HCT116 (cell line): ENCODE results near the gene GPR171. TPM values are rescaled to one million over a fixed set of nuclear protein-coding genes. Genes with fewer than 3 reads are reported as not detected.

Experiments
- ATAC-seq: fragments of 200-7000 bp; cut with Tn5 transposase; 2 replicates; pipeline ENCODE4 v1.9.1; 2020; ENCODE audit warnings: mild to moderate bottlenecking, moderate library complexity
- BruUV-seq: library from RNA; stranded (reverse); fragments of 400-500 nt; replicated peaks from 2 replicates; lab custom pipeline; 2021; lab: Mats Ljungman, UMichigan
- CTCF ChIA-PET: fragments of 300-600 bp; sonication (Branson Sonifier 250); formaldehyde crosslinking; loops from one replicate; lab custom pipeline; 2021; ENCODE audit warnings: antibody characterized with exemption; lab: Charles Lee
- POLR2A ChIA-PET: fragments of 300-600, 350-600 bp; sonication (Branson Sonifier 250); formaldehyde crosslinking; loops from one replicate; lab custom pipeline; 2021; ENCODE audit warnings: antibody characterized with exemption; lab: Charles Lee
- RAD21 ChIA-PET, 2 experiments: fragments of 300-600 bp; sonication (Branson Sonifier 250); formaldehyde crosslinking; loops; one replicate each; lab custom pipeline; 2023; ENCODE audit warnings: low total read pairs in 2 of 2; ENCODE audit not compliant: uncharacterized antibody in 2 of 2, unreplicated experiment in 2 of 2, low non-redundant PET in 1 of 2; lab: Charles Lee
- DNase-seq: peaks from one replicate; pipeline ENCODE4 v3.0.0-alpha.2; 2010; ENCODE audit warnings: low read depth, low spot score
- H2AFZ ChIP-seq: fragments of 200-600 bp; shearing (Covaris generic), sonication (generic); 2 replicates; pipeline ENCODE4 v1.6.1; 2017; ENCODE audit warnings: low read depth, mixed run types, mixed read lengths, antibody characterized with exemption, low read length; ENCODE audit not compliant: poor library complexity, severe bottlenecking
- H3K27ac ChIP-seq: 2 replicates; pipeline ENCODE4 v1.5.1; 2012; ENCODE audit warnings: low read depth, low read length
- H3K27me3 ChIP-seq: fragments of 200-600 bp; sonication (generic); 2 replicates; pipeline ENCODE4 v1.6.1; 2016; ENCODE audit warnings: mixed run types, low read length, mixed read lengths; ENCODE audit not compliant: insufficient read depth
- H3K36me3 ChIP-seq, 2 experiments: fragments of 200-500 bp in 1 of 2; fragments of 200-600 bp in 1 of 2; sonication (Bioruptor generic) in 1 of 2; sonication (generic) in 1 of 2; 2 replicates each; pipeline versions ENCODE4 v1.5.1 to v1.6.1; 2014 to 2016; ENCODE audit warnings: low read length in 2 of 2, inconsistent platforms in 1 of 2, mixed read lengths in 1 of 2, mixed run types in 1 of 2; ENCODE audit not compliant: insufficient read depth in 2 of 2, control insufficient read depth in 1 of 2
- H3K4me1 ChIP-seq, 2 experiments: fragments of 200-600 bp in 1 of 2; sonication (generic) in 1 of 2; 2 replicates each; pipeline versions ENCODE4 v1.5.1 to v1.6.1; 2012 to 2017; ENCODE audit warnings: low read length in 2 of 2, inconsistent platforms in 1 of 2, mild to moderate bottlenecking in 1 of 2, mixed read lengths in 1 of 2, mixed run types in 1 of 2, moderate library complexity in 1 of 2; ENCODE audit not compliant: insufficient read depth in 2 of 2, control insufficient read depth in 1 of 2
- H3K4me2 ChIP-seq: fragments of 200-600 bp; sonication (generic); 2 replicates; pipeline ENCODE4 v1.6.1; 2017; ENCODE audit warnings: mixed run types, low read length, mixed read lengths
- H3K4me3 ChIP-seq, 2 experiments: fragments of 200-600 bp in 1 of 2; sonication (generic) in 1 of 2; replicated peaks in 1 of 2; 2 replicates each; pipeline ENCODE4 v1.5.1; 2011 to 2016; ENCODE audit warnings: low read length in 2 of 2, control low read depth in 1 of 2, low read depth in 1 of 2, mild to moderate bottlenecking in 1 of 2, mixed read lengths in 1 of 2, mixed run types in 1 of 2
- H3K79me2 ChIP-seq: fragments of 200-600 bp; sonication (generic); 2 replicates; pipeline ENCODE4 v1.6.1; 2017; ENCODE audit warnings: mild to moderate bottlenecking, mixed run types, low read length, moderate library complexity, mixed read lengths; ENCODE audit not compliant: insufficient read depth
- H3K9ac ChIP-seq: fragments of 200-600 bp; sonication (generic); 2 replicates; pipeline ENCODE4 v1.6.1; 2016; ENCODE audit warnings: low read length, mixed read lengths
- H3K9me2 ChIP-seq: fragments of 200-600 bp; sonication (generic), shearing (Covaris generic); 2 replicates; pipeline ENCODE4 v1.6.1; 2017; ENCODE audit warnings: mixed run types, mild to moderate bottlenecking, moderate library complexity; ENCODE audit not compliant: insufficient read depth
- H3K9me3 ChIP-seq, 2 experiments: fragments of 200-500 bp in 1 of 2; fragments of 200-600 bp in 1 of 2; sonication (Bioruptor generic) in 1 of 2; sonication (generic) in 1 of 2; 2 replicates each; pipeline ENCODE4 v1.6.1; 2014 to 2017; ENCODE audit warnings: low read length in 2 of 2, mixed read lengths in 2 of 2, inconsistent platforms in 1 of 2, low read depth in 1 of 2, mild to moderate bottlenecking in 1 of 2, mixed run types in 1 of 2, moderate library complexity in 1 of 2; ENCODE audit not compliant: control insufficient read depth in 1 of 2, insufficient read depth in 1 of 2
- H4K20me1 ChIP-seq: fragments of 200-600 bp; sonication (generic), shearing (Covaris generic); 2 replicates; pipeline ENCODE4 v1.6.1; 2017; ENCODE audit warnings: mixed run types, mild to moderate bottlenecking, moderate library complexity; ENCODE audit not compliant: insufficient read depth
- CBX3 ChIP-seq: IDR thresholded peaks from 2 replicates; pipeline ENCODE4 v1.6.1; 2012; ENCODE audit warnings: low read depth
- CEBPB ChIP-seq: IDR thresholded peaks from 2 replicates; pipeline ENCODE4 v1.6.1; 2012; ENCODE audit warnings: low read depth
- EGR1 ChIP-seq: IDR thresholded peaks from 2 replicates; pipeline ENCODE4 v1.6.1; 2012; ENCODE audit warnings: low read depth
- ELF1 ChIP-seq: IDR thresholded peaks from 2 replicates; pipeline ENCODE4 v1.6.1; 2012; ENCODE audit warnings: low read depth, borderline replicate concordance
- EZH2 ChIP-seq: fragments of 200-600 bp; sonication (generic); IDR thresholded peaks from 2 replicates; pipeline ENCODE4 v1.6.1; 2017; ENCODE audit warnings: antibody characterized with exemption, mixed run types
- EZH2phosphoT487 ChIP-seq: fragments of 200-600 bp; IDR thresholded peaks from 2 replicates; pipeline ENCODE4 v1.6.1; 2018; ENCODE audit warnings: antibody characterized with exemption, borderline replicate concordance
- FOSL1 ChIP-seq: IDR thresholded peaks from 2 replicates; pipeline ENCODE4 v1.6.1; 2012; ENCODE audit warnings: low read depth
- JUND ChIP-seq: IDR thresholded peaks from 2 replicates; pipeline ENCODE4 v1.6.1; 2012
- POLR2A ChIP-seq: IDR thresholded peaks from 2 replicates; pipeline ENCODE4 v1.7.0; 2011; ENCODE audit warnings: borderline replicate concordance; ENCODE audit not compliant: insufficient read depth, insufficient read length; ENCODE audit errors: extremely low read depth
- RAD21 ChIP-seq: IDR thresholded peaks from 2 replicates; pipeline ENCODE4 v1.6.1; 2012; ENCODE audit warnings: low read depth, mild to moderate bottlenecking
- SIN3A ChIP-seq: IDR thresholded peaks from 2 replicates; pipeline ENCODE4 v1.6.1; 2012; ENCODE audit warnings: low read depth
- SP1 ChIP-seq: IDR thresholded peaks from 2 replicates; pipeline ENCODE4 v1.6.1; 2012; ENCODE audit warnings: low read depth
- TCF7L2 ChIP-seq: IDR thresholded peaks from 2 replicates; pipeline ENCODE4 v1.7.0; 2011; ENCODE audit warnings: borderline replicate concordance, inconsistent platforms; ENCODE audit not compliant: insufficient read depth, insufficient read length; ENCODE audit errors: extremely low read depth
- ZNF274 ChIP-seq: fragments of 200-500 bp; sonication (Bioruptor generic); IDR thresholded peaks from 2 replicates; pipeline ENCODE4 v1.6.1; 2014; ENCODE audit warnings: mild to moderate bottlenecking, low read depth, low read length, inconsistent platforms
- intact Hi-C: fragments of 100-400 bp; cut with micrococcal nuclease; formaldehyde crosslinking; loops from 2 replicates; pipeline ENCODE4 v1.10.0; 2022
- total RNA-seq: library from RNA; stranded (reverse); gene quantifications from one replicate; pipeline ENCODE4 v1.2.1, GENCODE V29; 2021; ENCODE audit not compliant: unreplicated experiment
- TF ChIP-seq, protein P1 (sequence below): IDR thresholded peaks from 2 replicates; pipeline ENCODE4 v1.6.1; 2011; ENCODE audit warnings: mild to moderate bottlenecking, low read length, moderate library complexity; ENCODE audit not compliant: insufficient replicate concordance; ENCODE audit errors: extremely low read depth
- TF ChIP-seq, protein P2 (sequence below), 3 experiments: fragments of 200-600 bp in 1 of 3; sonication (generic) in 1 of 3; IDR thresholded peaks in 2 of 3; conservative IDR thresholded peaks in 1 of 3; 2 replicates each; pipeline ENCODE4 v1.5.1; 2012 to 2017; ENCODE audit warnings: low read depth in 2 of 3, low read length in 2 of 3, antibody characterized with exemption in 1 of 3, borderline replicate concordance in 1 of 3, control low read depth in 1 of 3, mild to moderate bottlenecking in 1 of 3, mixed read lengths in 1 of 3, mixed run types in 1 of 3, moderate library complexity in 1 of 3; ENCODE audit not compliant: insufficient read depth in 1 of 3
- TF ChIP-seq, protein P3 (sequence below): IDR thresholded peaks from 2 replicates; pipeline ENCODE4 v1.6.1; 2012; ENCODE audit warnings: low read depth
- TF ChIP-seq, protein P4 (sequence below): IDR thresholded peaks from 2 replicates; pipeline ENCODE4 v1.6.1; 2012
- TF ChIP-seq, protein P5 (sequence below): IDR thresholded peaks from 2 replicates; pipeline ENCODE4 v1.6.1; 2012

The GPR171 gene
- total RNA-seq, 1 experiment from 2014 or later = not detected

DNA sequence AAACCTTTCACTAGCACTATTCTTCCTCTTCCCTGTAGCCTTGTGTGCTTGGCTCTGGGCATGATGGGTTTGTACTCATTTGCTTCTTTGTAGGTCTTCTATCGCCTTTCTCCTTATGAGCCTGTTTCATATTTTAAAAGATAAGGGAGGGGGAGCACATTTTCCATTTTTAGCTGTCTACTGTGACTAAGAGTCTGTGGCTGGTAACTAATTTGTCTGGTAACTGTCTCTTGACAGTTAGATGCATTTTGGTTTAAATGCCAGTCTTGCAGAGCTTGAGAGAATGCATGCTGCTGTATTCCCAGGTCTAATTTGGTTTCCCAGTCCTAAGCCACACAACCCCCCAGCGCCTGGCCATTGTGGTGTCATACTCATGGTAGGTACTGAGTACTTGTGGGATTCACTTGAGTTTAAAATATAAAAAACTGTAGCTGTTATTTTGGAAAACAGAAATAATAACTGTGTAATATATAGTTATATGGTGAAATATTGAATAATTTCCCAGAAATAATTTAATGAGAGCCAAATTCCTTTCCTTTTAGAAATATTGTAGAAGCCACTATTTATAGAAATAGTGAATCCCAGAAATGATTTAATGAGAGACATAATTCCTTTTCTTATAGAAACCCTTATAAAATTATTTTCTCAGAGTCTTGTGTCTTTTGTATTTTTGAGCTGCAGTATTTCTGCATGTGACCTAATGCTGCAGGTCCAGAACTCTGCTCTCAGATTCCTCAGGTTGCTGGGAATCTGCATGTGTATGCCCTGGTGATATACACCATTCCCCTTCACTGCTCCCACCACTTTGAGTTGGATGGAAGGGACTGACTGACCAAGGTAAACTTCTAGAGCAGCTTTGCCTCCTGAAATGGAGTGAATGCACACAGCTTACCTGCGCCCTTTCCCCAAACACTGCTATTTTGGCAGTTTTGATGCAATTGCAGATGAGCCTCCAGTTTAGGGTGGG is 13.9 kb upstream of the GPR171 start:
- CTCF ChIA-PET = interaction anchor here (1.2 kb wide), 1 partner anchor 9 kb away, joined by 3 read pairs; no protein-coding TSS in a partner anchor
- no peak overlapping the region for H3K4me2 ChIP-seq
- no TSS peak for BruUV-seq

More for the DNA sequence above, 13.9 kb upstream of the GPR171 start:
- intact Hi-C loops = no loop called here
- no peaks in the 10 kb centered on the region for H4K20me1 ChIP-seq
- H3K79me2 ChIP-seq = no peaks in the 10 kb centered on the region
- H2AFZ ChIP-seq = no peak overlapping the region
- no peak overlapping the region for H3K9ac ChIP-seq
- TF ChIP-seq EZH2phosphoT487 (no peak), EGR1 (no peak), SIN3A (no peak), FOSL1 (no peak), POLR2A (no peak), RAD21 (no peak), CBX3 (no peak), TCF7L2 (no peak), EZH2 (no peak), ELF1 (no peak), SP1 (no peak), CEBPB (no peak), JUND (no peak), ZNF274 (no peak)
- TF ChIP-seq, protein P1, sequence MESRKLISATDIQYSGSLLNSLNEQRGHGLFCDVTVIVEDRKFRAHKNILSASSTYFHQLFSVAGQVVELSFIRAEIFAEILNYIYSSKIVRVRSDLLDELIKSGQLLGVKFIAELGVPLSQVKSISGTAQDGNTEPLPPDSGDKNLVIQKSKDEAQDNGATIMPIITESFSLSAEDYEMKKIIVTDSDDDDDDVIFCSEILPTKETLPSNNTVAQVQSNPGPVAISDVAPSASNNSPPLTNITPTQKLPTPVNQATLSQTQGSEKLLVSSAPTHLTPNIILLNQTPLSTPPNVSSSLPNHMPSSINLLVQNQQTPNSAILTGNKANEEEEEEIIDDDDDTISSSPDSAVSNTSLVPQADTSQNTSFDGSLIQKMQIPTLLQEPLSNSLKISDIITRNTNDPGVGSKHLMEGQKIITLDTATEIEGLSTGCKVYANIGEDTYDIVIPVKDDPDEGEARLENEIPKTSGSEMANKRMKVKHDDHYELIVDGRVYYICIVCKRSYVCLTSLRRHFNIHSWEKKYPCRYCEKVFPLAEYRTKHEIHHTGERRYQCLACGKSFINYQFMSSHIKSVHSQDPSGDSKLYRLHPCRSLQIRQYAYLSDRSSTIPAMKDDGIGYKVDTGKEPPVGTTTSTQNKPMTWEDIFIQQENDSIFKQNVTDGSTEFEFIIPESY = no peak
- TF ChIP-seq, protein P2, sequence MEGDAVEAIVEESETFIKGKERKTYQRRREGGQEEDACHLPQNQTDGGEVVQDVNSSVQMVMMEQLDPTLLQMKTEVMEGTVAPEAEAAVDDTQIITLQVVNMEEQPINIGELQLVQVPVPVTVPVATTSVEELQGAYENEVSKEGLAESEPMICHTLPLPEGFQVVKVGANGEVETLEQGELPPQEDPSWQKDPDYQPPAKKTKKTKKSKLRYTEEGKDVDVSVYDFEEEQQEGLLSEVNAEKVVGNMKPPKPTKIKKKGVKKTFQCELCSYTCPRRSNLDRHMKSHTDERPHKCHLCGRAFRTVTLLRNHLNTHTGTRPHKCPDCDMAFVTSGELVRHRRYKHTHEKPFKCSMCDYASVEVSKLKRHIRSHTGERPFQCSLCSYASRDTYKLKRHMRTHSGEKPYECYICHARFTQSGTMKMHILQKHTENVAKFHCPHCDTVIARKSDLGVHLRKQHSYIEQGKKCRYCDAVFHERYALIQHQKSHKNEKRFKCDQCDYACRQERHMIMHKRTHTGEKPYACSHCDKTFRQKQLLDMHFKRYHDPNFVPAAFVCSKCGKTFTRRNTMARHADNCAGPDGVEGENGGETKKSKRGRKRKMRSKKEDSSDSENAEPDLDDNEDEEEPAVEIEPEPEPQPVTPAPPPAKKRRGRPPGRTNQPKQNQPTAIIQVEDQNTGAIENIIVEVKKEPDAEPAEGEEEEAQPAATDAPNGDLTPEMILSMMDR (IDR thresholded peaks at IDR 0.05 in 2 of 3, conservative IDR thresholded peaks at IDR 0.05 in 1 of 3; ENCODE audit: borderline replicate concordance in 1 of 3, insufficient read depth in 1 of 3, low read depth in 2 of 3, low read length in 2 of 3) = no peak
- TF ChIP-seq, protein P3, sequence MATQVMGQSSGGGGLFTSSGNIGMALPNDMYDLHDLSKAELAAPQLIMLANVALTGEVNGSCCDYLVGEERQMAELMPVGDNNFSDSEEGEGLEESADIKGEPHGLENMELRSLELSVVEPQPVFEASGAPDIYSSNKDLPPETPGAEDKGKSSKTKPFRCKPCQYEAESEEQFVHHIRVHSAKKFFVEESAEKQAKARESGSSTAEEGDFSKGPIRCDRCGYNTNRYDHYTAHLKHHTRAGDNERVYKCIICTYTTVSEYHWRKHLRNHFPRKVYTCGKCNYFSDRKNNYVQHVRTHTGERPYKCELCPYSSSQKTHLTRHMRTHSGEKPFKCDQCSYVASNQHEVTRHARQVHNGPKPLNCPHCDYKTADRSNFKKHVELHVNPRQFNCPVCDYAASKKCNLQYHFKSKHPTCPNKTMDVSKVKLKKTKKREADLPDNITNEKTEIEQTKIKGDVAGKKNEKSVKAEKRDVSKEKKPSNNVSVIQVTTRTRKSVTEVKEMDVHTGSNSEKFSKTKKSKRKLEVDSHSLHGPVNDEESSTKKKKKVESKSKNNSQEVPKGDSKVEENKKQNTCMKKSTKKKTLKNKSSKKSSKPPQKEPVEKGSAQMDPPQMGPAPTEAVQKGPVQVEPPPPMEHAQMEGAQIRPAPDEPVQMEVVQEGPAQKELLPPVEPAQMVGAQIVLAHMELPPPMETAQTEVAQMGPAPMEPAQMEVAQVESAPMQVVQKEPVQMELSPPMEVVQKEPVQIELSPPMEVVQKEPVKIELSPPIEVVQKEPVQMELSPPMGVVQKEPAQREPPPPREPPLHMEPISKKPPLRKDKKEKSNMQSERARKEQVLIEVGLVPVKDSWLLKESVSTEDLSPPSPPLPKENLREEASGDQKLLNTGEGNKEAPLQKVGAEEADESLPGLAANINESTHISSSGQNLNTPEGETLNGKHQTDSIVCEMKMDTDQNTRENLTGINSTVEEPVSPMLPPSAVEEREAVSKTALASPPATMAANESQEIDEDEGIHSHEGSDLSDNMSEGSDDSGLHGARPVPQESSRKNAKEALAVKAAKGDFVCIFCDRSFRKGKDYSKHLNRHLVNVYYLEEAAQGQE = no peak
- TF ChIP-seq, protein P4, sequence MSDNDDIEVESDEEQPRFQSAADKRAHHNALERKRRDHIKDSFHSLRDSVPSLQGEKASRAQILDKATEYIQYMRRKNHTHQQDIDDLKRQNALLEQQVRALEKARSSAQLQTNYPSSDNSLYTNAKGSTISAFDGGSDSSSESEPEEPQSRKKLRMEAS = no peak
- TF ChIP-seq, protein P5, sequence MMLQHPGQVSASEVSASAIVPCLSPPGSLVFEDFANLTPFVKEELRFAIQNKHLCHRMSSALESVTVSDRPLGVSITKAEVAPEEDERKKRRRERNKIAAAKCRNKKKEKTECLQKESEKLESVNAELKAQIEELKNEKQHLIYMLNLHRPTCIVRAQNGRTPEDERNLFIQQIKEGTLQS = no peak
- ATAC-seq (no peak), DNase-seq (no peak)
- no peak overlapping the region for H3K4me3 ChIP-seq
- no peaks in the 10 kb centered on the region for H3K9me2 ChIP-seq
- no peaks in the 10 kb centered on the region for H3K36me3 ChIP-seq
- no peaks in the 10 kb centered on the region for H3K9me3 ChIP-seq
- H3K27me3 ChIP-seq = no peaks in the 10 kb centered on the region
- ChIA-PET POLR2A (no interaction called here), RAD21 (no interaction called here)
- H3K4me1 ChIP-seq = peaks cover 0 to 20% of the 10 kb centered on the region in 2 experiments; a peak in 3 of 4 replicates
- H3K27ac ChIP-seq = no peak overlapping the region
